ENCODE measurements around the gene NMU. TPM values are rescaled to one million over a fixed set of nuclear protein-coding genes. Genes with fewer than 3 reads are reported as not detected.
A peak's percentile ranks its signal among the peaks of the same experiment; 100 is the strongest.

The NMU gene
- total RNA-seq, 1 experiment from 2014 or later: 28.5 TPM

- H3K9ac ChIP-seq (ENCODE audit: low read length): no peak overlapping the region
- no peak overlapping the region for H3K4me3 ChIP-seq (ENCODE audit: low read length)
- H4K20me1 ChIP-seq (ENCODE audit: low read length): no peaks in the 10 kb centered on the region
- ChIA-PET POLR2A (ENCODE audit: unreplicated experiment) (no interaction called here), CTCF (no interaction called here)
- no peak overlapping the region for H3K27ac ChIP-seq (ENCODE audit: low read length)
- peaks cover 6% of the 10 kb centered on the region for H3K4me1 ChIP-seq (ENCODE audit: insufficient read depth, low read length)
- BruUV-seq (replicated peaks): no TSS peak
- no peaks in the 10 kb centered on the region for H3K79me2 ChIP-seq (ENCODE audit: low read length)
- no peaks in the 10 kb centered on the region for H3F3A ChIP-seq (ENCODE audit: low read length, unreplicated experiment)
- intact Hi-C loops (cut with micrococcal nuclease): no loop called here
- 0 out of 2 replicates have a peak, but pooled peaks cover 10% of the 10 kb centered on the region for H3K9me3 ChIP-seq (ENCODE audit: low read length)
- no peaks in the 10 kb centered on the region for H3K27me3 ChIP-seq (ENCODE audit: low read length)
- H3K9me2 ChIP-seq (replicated peaks; ENCODE audit: low read length): no peaks in the 10 kb centered on the region
- TF ChIP-seq EZH2 (IDR thresholded peaks at IDR 0.05; ENCODE audit: low read length, unreplicated experiment) (no peak), EZH2phosphoT487 (IDR thresholded peaks at IDR 0.05; ENCODE audit: borderline replicate concordance, low read length) (no peak), CTCF (conservative IDR thresholded peaks at IDR 0.05; ENCODE audit: low read depth, low read length) (no peak)
- no peak overlapping the region for H2AFZ ChIP-seq (ENCODE audit: low read length)
- no peaks in the 10 kb centered on the region for H3K36me3 ChIP-seq (ENCODE audit: low read depth, low read length)
- H3K4me2 ChIP-seq (ENCODE audit: low read length): no peak overlapping the region
- ATAC-seq (no peak), DNase-seq (no peak)
Measured at GRCh38 chr4:55571806-55572205, 64.3 kb downstream of the NMU start.

DNA sequence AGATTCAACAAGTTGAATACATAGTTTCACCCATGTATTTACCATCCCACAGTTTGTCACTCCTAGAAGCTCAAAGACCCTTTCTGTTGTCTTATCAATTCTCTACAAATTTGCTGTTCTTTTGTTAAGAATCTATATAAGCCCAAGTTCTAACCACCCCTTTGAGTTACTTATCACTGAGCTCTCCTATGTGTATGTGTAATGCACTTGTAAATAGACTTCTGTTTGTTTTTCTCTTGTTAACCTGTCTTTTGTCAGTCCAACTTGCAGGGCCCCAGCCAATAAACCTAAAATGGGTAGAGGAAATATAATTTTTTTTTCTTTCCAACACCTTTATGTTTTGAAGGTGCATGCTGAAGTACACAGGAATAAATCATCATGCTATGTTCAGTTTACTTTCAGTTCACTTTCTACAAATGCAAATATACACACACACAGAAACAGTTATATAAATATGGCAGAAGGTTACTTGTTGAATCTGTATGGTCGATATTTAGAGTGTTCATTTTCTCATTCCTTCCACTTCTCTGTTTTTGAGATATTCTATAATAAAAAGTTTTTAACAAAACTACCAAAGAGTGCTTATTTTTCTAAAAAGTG lies 67.1 kb downstream of the NMU start:
- Histone ChIP-seq H3K4me3 (ENCODE audit: low read length) (no peak overlapping the region), H3F3A (ENCODE audit: low read length, unreplicated experiment) (no peaks in the 10 kb centered on the region), H3K9me3 (ENCODE audit: low read length) (no peaks in the 10 kb centered on the region), H3K27me3 (ENCODE audit: low read length) (no peaks in the 10 kb centered on the region), H4K20me1 (ENCODE audit: low read length) (no peaks in the 10 kb centered on the region), H3K4me1 (ENCODE audit: insufficient read depth, low read length) (peaks cover 6% of the 10 kb centered on the region), H3K4me2 (ENCODE audit: low read length) (no peak overlapping the region), H3K27ac (ENCODE audit: low read length) (no peak overlapping the region), H3K9me2 (replicated peaks; ENCODE audit: low read length) (no peaks in the 10 kb centered on the region), H3K36me3 (ENCODE audit: low read depth, low read length) (no peaks in the 10 kb centered on the region), H3K9ac (ENCODE audit: low read length) (no peak overlapping the region), H2AFZ (ENCODE audit: low read length) (no peak overlapping the region), H3K79me2 (ENCODE audit: low read length) (no peaks in the 10 kb centered on the region)
- DNase-seq (peak; percentile 23), ATAC-seq (peak; percentile 94)
- ChIA-PET POLR2A (ENCODE audit: unreplicated experiment) (interaction anchor here (0.6 kb wide), 2 partner anchors 811 to 1339 kb away, joined by 3 to 4 read pairs; partner anchors contain the start of gene REST), CTCF (no interaction called here)
- no peak for TF ChIP-seq EZH2 (IDR thresholded peaks at IDR 0.05; ENCODE audit: low read length, unreplicated experiment)
- TF ChIP-seq EZH2phosphoT487 (IDR thresholded peaks at IDR 0.05; ENCODE audit: borderline replicate concordance, low read length): no peak
- no peak for TF ChIP-seq CTCF (conservative IDR thresholded peaks at IDR 0.05; ENCODE audit: low read depth, low read length)
- no TSS peak for BruUV-seq (replicated peaks)
- intact Hi-C loops (cut with micrococcal nuclease): no loop called here

DNA sequence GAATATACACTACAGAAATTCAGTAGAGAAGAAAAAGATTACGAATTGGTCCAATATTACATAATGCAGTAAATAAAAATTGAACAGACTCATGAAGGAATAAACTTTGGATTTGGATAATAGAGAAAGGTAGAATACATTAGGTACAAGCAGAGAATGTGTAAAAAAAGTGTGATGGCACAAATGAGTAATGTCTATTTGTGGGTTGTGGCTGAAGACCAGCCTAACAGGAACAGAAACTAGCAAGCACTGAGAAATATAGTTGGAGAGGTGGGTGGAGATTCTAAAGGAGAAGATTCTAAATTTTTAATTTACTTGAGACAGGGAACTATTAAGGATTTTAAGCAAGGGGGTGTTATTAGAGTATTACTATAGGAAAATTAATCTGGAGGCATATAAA lies 74.2 kb downstream of the NMU start:
- no TSS peak for BruUV-seq (replicated peaks)
- no peak overlapping the region for H3K9ac ChIP-seq (ENCODE audit: low read length)
- no peak for DNase-seq
- no peak overlapping the region for H2AFZ ChIP-seq (ENCODE audit: low read length)
- no peaks in the 10 kb centered on the region for H3K4me1 ChIP-seq (ENCODE audit: insufficient read depth, low read length)
- H3K27ac ChIP-seq (ENCODE audit: low read length): no peak overlapping the region
- no peaks in the 10 kb centered on the region for H4K20me1 ChIP-seq (ENCODE audit: low read length)
- no peaks in the 10 kb centered on the region for H3K27me3 ChIP-seq (ENCODE audit: low read length)
- POLR2A ChIA-PET (ENCODE audit: unreplicated experiment): no interaction called here
- TF ChIP-seq EZH2phosphoT487 (IDR thresholded peaks at IDR 0.05; ENCODE audit: borderline replicate concordance, low read length) (no peak), CTCF (conservative IDR thresholded peaks at IDR 0.05; ENCODE audit: low read depth, low read length) (no peak), EZH2 (IDR thresholded peaks at IDR 0.05; ENCODE audit: low read length, unreplicated experiment) (no peak)
- CTCF ChIA-PET: interaction anchor here (0.9 kb wide), 1 partner anchor 118 kb away, joined by 3 read pairs; no protein-coding TSS in a partner anchor
- no peaks in the 10 kb centered on the region for H3K79me2 ChIP-seq (ENCODE audit: low read length)
- H3K36me3 ChIP-seq (ENCODE audit: low read depth, low read length): no peaks in the 10 kb centered on the region
- no peaks in the 10 kb centered on the region for H3F3A ChIP-seq (ENCODE audit: low read length, unreplicated experiment)
- H3K9me2 ChIP-seq (replicated peaks; ENCODE audit: low read length): no peaks in the 10 kb centered on the region
- H3K9me3 ChIP-seq (ENCODE audit: low read length): no peaks in the 10 kb centered on the region
- no peak overlapping the region for H3K4me3 ChIP-seq (ENCODE audit: low read length)
- H3K4me2 ChIP-seq (ENCODE audit: low read length): no peak overlapping the region
- intact Hi-C loops (cut with micrococcal nuclease): no loop called here
- no peak for ATAC-seq
